ENCODE data around the gene MUC20.
"Not testable (repeated sequence)": the region's sequence is repeated elsewhere in the genome, so short reads cannot be mapped to it uniquely, and the experiment has no call there.

Gene MUC20

DNA sequence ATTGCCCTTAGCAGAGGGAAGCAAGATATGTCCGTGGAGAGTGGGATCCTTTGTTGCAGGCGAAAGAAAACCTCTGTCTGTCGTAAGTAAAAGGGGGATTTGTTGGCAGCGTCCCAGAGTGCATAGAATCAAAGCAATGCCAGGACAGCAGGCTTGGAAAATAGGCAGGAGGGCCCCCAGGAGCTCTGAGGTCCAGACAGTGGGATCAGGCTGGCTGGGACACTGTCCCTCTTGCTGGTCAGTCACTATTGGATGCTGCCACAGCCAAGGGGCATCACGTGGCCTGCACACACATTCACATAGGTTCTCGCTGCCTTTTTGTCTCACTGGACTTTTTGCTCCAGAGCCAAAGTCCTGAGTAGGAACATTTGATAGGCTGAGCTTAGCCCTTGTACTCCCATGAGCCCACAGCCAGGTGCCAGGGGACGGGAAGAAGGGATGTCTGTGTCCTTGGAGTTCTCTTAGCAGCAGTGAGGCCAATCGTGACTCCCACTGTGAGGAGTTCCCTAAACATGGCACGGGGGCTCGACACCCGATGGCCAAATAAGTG is 10.7 kb downstream of the MUC20 start:
- DNase-seq: no peak

DNA sequence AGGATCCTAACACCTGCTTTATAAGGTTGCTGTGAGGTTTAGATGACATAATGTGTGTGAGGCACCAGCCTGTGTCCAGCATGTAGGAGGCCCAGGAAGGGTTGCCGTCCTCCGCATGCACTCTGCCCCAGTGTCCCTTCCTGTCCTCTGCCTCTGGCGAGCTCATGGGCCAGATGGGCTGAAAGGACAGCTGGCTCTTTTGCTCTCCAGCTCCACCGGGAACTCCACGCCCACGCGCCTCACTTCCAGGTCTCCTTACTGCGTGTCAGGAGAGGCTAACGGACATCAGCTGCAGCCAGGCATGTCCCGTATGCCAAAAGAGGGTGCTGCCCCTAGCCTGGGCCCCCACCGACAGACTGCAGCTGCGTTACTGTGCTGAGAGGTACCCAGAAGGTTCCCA is 12.2 kb downstream of the MUC20 start:
- DNase-seq: no peak

DNA sequence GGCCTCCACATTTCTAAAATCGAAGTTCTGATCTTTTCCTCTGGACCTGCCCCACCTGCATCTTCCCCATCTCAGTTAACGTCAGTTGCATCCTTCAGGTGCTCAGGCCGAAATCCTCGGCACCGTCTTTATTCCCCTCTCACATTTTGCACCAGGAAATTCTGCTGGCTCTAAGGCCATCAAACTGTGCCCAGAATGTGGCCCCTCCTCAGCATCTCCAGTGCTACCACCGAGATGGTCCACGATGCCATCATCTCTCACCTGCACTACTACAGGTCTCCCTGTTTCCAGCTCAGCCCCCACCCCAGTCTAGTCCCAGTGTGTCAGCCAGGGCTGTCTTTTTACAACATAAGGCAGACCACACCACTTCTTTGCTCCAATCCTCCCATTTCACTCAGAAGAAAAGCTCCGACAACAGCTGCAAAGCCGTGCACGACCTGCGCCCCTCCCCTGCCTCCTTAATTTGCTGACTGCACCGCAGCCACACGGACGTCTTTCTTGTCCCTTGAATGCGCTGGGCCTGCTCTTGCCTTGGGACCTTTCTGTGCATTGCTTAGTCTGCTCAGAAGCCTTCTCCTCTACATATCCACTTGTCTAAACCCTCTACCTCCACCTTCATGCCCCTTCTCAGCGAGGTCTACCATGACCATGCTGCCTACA is 14.4 kb downstream of the MUC20 start:
- no peak for DNase-seq

DNA sequence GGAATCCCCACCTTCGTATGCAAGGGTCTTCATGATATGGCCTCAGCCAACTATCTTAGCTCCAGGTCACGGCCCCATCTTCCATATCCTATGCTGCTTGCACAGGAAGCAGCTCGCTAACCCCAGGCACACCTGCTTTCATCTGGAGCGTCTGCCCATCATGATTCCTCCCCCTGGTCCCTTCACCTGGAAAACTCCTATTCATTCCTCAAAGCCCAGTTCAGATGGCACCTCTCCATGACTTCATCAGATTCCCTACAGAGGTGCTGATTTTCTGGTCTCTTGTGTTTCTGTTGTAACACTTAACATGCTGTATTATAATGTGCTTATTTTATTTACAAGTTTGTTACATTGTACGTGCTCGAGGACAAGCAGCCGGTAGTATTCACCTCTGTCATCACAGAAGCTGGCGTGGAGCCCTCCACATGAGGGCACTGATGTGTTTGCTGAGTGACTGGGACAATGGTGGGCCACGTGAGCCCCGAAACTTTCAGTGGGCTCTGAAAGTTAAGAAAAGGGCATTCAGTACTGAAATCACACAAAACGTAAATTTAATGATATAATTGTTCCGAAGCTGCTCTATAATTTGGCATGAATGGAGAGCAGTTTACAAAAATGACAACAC is 16.2 kb downstream of the MUC20 start:
- no peak for DNase-seq

DNA sequence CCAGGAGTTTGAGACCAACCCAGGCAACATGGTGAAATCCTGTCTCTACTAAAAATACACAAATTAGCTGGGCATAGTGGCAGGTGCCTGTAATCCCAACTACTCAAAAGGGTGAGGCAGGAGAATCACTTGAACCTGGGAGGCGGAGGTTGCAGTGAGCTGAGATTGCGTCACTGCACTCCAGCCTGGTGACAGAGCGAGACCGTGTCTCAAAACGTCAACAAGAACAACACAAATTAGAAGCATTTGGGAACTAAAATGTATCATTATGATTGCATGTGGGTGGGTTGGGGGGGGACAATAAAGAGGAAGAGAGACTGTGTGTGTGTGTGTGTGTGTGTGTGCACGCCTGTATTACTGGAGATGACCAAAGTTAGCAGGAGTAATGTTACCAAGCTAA is 17.0 kb downstream of the MUC20 start:
- not testable (repeated sequence) for DNase-seq

DNA sequence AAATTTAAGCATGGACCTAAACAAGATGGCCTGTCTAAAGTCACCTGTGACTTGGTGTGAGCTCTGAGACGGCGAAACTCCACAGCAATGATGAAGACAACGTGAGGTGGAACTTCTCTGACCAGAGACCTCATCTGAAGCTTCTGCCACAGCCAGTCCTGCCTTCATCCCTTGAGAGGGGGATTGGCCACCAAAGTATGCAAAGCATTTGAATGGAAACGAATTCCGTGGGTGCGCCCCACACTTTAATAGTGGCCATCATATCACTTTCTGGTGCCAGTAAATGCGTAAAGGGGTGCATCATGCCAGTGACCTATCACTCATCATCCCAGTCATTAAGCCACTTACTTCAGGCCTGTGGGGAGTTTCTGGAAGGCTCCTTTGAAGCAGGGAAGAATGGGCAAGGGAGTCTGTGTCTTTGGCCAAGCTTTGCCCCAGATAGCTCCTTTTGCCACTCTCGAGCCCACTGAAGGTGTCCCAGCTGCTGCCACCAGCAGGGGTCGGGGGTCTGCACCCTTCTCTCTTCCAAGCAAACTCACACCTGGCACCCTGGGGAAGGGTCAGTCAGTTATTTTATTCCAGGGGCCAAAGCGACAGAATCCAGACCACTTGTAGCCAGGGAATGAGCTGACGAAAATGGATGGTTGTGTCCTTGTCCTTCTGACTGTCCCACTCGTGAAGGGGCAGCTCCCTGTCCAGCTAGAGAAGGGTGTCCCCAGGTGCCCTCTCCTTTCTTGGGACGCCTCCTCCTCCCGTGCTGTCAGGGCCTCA is 17.7 kb downstream of the MUC20 start:
- DNase-seq: no peak

DNA sequence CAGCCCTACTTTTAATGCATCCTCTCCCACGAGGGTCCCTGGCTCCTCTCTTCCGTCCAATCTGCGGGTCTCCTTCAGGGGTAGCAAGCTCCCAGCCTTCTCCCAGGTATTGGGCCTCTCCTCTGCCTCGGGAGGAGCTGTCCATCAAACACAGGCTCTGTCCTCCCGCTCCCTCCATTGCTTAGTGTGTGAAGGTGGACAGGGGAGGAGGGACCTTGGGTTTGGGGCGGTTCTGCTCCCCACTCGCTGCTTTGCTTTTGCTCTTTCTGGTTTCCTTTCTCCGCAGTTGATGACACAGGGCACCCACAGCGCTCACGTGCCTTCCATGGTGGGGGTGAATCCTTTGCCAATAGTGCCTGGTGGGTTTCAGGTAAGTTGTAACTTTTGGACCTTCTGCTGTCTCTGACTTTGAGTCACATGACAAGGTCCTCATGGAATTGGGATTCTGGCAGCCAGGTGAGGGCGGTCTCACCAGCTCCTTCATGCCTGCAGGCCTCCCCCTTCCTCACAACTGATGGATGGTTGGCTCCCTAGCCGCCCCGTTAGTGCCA is 18.9 kb downstream of the MUC20 start:
- no peak for DNase-seq

DNA sequence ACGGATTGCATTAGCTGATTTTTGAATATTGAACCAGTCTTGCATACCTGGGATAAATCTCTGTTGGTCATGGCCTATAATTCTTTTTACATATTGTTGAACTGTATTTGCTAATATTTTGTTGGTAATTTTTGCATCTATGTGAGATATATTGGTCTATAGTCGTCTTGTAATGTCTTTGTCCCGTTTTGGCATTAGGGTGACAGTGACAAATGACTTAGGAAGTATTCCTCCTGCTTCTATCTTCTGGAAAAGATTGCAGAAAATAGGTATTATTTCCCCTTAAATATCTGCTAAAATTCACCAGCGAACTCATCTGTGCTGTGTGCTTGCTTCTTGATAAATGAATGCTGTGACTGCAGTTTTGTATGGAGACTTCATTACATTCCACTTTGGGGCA is 23.7 kb downstream of the MUC20 start:
- DNase-seq: no peak

DNA sequence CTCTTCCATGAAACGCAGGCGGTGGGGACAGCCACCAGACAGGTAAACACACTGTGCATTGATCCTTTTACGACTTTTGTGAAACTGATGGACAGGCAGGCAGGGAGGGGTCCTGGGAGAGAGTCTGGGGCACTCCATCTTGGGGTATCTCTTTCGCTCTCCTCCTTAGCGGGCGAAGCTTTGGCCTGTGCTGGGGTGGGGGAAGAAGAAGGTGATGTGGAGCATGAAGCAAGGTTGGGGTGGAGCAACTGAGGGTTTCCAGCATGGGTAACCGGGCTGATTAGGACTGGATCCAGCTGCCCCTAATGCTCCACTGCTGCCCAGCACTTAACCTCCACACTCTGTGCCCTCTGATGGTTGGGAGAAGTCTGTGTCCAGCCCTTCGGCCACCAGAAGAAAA is 25.6 kb downstream of the MUC20 start:
- DNase-seq: no peak

DNA sequence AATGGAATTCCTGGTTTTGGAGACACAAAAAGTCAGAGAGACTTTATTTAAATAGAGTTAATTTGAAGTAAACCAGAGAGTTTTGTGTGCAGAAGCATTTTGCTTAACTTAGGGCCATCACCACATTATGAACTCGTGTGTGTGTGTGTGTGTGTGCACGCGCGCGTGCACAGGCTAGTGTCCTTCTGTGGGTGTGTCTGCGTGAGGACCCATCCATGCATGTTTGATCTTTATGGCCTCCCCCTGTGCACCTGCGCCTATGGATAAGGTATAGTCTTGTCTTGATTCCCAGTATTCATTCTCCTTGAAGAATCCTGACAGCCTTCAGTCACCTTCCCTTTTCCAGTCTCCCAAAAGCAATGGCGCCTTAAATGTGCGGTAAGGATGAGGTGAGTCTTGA is 26.0 kb downstream of the MUC20 start:
- DNase-seq: no peak

DNA sequence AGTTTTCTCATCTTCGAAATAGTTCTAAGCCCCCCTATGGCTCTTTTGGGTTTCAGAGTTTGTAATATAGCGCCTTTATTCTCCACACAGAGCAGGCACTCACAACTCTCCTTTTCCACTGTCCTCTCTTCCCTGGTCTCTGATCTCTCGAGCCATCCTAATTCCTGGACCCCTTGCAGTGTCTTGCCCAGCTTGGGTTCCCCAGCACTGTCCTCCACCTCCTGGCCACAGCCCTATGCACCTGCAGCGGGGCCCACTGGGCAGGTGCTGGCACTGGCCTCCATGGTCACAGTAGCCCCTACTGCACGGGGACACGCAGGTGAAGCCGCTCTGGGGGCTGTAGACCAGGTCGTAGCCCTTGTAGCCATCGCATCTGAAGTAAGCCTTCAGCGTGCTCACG is 27.9 kb downstream of the MUC20 start:
- no peak for DNase-seq

DNA sequence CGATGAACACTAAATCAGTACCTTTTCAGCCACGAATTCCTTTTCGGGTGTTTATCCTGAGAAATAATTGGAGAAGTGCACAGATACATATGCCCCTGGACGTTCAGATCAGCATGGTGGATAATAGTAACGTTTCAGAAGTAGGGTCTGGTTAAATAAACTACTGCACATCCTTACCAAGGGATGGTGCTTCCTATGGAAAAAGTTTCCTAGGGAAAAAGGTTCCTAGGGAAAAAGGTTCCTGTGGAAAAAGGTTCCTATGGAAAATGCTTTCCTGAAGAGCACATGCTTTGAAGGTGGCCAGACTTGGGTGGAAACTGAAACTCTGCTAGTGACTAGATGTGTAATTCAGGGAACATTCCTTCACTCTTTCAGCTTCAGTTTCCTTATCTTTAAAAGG is 28.3 kb downstream of the MUC20 start:
- not testable (repeated sequence) for DNase-seq

DNA sequence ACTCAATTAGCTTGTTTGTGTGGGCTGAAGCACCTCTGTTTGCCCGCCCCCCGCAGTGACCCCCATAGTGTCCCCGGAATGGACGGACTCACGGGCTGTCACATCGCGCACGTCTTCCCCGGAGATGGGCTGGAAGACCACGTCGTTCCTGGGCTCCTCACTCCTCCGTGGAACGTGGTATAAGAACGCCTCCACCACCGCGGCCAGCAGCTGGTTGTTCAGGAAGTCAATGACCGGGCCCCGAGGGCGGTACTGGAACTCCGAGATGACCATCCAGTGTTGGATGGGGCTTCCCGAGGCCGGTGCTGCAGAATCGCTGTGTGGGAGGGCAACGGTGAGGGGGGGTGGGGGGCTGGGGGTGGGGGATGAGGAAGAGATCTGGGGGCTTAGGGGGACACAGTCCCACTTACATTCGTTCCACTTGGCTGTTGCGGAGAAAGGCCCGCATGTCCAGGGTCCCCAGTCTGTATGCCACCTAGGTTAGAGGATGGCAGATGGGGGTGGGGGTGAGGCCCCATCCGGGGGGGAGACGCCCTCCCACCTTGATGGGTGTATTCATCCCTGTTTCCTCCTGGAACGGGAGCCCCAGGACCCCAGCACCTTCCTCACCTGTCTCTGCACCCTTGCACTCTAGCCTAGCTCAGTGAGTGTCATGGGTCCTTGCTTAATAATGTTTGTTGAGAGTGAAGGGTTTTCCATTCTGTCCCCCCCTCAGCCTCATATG is 30.2 kb downstream of the MUC20 start:
- DNase-seq: no peak

DNA sequence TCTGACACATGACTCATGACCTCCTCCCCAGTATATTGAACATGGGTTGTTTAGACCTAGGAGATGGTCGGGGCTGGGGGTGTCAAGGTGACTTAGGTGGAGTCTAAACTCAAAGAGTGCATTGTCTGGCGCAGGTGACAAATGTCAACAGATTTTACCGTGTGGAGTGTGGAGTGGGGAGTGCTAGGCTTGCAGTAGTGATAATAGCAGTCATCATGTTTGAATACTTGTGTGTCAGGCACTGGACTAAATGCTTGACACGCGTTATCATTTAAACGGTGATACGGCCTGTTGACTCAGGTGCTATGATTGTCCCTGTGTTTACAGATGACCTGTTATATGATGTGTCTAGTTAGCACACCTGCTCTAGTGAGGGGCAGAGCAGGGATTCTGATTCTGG is 30.8 kb downstream of the MUC20 start:
- no peak for DNase-seq

DNA sequence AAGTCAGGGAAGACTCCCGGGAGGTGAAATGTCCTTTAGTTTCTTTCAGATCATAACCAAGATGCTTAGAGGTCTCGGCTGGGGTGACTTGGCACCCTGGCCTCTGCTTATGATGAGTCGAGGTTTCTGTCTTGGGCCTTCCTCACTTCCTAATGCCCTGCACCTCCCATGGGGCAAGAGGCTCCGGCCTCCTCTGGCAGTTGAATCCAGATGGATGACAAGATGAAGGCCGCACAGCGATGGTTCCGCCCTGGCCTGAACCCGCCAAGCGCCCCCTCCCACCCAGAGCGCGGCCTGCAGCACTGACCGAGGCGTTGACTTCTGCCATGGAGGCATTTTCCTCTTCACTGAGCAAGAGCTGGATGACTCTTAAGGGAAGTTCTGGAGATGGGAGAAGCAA is 31.3 kb downstream of the MUC20 start:
- no peak for DNase-seq

DNA sequence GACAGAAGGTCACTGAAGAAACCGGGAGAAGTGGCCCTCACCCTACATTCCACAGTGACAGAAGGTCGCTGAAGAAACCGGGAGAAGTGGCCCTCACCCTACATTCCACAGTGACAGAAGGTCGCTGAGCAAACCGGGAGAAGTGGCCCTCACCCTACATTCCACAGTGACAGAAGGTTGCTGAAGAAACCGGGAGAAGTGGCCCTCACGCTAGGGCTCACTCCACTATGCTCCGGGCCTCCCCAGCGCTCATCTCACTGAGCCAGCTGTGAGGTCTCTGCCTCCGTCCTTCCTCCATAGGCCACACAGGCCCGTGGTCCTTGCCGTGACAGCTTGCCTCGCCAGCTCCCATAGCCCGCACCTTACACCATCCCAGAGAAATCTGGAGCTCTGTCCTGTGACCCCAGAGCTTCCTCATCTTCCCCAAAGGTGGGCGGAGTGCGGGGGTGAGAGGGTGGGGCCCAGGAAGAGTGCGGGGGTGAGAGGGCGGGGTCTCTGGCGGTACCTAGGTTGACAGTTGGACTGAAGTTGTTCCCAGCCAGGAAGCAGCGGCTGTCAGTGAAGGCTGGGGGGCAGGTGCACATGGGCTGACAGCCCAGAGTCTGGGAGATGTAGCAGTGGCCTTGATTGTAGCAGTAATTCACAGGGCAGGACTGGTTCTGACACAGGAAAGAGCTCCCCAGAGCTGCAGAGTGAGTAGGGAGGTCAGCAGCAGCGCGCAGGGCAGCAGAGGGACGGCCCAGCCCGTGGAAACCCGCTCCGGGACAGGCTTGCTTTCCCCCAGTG is 32.0 kb downstream of the MUC20 start:
- DNase-seq: no peak

DNA sequence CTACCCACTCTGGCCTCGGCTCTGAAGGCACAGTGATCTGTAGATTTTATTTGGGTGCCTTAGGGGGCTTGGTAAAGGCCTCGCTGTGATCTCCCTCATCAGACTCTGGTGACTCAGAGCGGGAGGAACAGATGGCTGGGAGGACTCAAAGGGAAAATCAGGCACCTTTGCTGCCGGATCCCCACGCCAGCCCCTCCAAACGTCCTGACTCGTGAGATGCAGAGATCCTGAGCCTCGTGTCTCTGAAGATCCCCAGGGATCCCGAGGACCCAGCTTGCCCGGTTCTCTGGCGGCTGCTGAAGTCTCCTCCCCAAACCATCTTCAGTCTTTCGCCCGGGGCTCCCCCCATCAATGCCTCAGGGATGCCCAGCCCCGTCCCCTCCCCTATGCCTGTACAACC is 32.8 kb downstream of the MUC20 start:
- DNase-seq: peak; percentile 73

DNA sequence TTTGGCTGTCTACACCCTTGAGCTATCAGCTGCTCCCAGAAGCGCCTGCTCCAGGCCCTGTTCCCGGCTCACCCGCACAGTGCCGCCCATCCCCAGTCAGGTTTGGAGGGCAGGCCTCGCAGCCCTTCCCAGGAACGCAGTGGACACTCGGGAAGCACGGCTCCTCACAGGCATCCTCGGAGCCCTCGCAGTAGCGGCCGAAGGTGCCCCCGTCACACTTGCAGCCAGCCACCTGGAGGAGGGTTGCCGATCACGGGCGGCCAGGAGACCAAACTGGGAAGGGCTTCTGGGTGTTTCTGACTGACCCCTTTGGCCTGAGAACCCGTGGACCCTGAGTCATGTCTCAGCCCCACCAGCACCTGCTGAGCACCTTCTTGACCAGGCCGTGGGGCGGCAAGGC is 33.4 kb downstream of the MUC20 start:
- DNase-seq: no peak

DNA sequence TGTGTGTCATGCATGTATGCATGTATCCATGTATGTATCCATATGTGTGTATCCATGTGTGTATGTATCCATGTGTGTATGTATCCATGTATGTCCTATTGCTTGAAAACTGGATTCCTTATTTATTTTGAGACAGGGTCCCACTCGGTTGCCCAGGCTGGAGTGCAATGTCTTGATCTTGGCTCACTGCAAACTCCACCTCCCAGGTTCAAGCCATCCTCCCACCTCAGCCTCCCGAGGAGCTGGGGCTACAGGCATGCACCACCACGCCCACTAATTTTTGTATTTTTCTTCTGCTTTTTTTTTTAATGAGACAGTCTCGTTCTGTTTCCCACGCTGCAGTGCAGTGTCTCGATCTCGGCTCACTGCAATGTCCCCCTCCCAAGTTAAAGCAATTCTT is 34.1 kb downstream of the MUC20 start:
- no peak for DNase-seq

DNA sequence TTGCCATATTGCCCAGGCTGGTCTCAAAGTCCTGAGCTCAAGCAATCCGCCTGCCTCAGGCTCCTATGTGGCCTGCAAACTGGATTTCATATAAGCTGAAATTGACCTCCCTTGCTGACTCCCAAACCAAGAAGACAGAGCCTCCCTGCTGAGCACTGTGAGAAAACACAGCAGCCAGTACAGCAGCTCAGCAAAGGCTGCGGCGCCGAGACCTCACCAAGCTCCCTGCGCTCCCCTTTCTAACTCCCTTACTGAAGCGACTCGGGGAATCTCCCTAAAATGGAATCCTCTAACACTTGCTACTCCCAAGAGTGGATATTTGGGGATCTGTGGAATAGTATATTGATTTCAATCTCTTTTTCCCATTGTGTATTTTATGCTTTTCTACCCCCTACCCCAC is 34.6 kb downstream of the MUC20 start:
- no peak for DNase-seq

DNA sequence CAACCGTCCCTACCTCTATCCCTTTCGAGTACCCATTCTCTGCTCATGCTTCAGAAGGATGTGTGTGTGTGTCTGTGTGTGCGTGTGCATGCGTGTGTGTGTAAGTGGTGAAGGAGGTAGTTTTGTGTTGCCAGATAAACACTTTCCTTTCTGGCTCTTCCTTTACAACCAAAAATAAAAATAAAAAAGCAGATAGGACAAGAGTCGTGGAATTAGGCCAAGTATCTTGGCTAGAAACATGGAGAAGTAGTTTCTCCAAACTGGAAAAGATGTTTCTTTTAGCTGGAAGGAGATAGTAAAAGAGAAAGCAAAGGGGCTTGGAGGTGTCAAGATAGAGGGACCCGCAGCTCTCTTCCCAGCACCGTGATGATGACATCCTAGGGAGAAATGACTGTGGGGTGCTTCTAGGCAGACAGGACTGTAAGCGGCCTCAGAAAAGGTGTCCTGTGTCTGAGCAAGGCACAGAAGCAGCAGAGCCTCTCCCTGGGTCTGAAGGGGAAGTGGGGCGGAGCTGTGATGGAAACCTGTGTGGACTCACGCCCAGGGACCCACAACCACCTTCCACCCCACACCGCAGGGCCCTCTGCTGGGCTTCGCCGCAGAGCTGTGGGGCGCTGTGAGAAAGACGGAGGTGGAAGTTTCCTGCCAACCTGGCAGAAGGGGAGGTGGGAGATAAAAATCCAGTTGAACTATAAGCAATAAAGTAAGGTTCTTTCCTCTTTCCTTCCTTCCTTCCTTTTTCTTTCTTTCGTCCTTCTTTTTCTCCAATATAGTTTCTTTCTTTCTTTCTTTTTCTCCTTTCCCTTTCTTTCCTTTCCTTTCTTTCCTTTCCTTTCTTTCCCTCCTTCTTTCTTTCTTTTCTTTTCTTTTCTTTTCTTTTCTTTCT is 35.3 kb downstream of the MUC20 start:
- no peak for DNase-seq

Measured in NCI-H82 (cell line).